NB4 (cell line): ENCODE measurements around the gene TAF15.

Source experiments
- DNase-seq: peaks from one replicate; pipeline ENCODE4 v3.0.0; 2010; ENCODE audit warnings: low read depth
- H3K4me3 ChIP-seq: one replicate; pipeline ENCODE4 v1.5.1; 2011; ENCODE audit warnings: mild to moderate bottlenecking, low read depth, low read length, moderate library complexity
- MYC ChIP-seq: IDR thresholded peaks from 2 replicates; pipeline ENCODE4 v1.6.1; 2011; ENCODE audit warnings: low read depth, low read length
- POLR2A ChIP-seq: IDR thresholded peaks from 2 replicates; pipeline ENCODE4 v1.6.1; 2011; ENCODE audit warnings: mild to moderate bottlenecking; ENCODE audit not compliant: insufficient read length; ENCODE audit errors: extremely low read depth
- TF ChIP-seq, protein P1 (sequence below): IDR thresholded peaks from one replicate; pipeline ENCODE4 v1.5.1; 2012; ENCODE audit warnings: low read depth, low read length
- TF ChIP-seq, protein P2 (sequence below): IDR thresholded peaks from 2 replicates; pipeline ENCODE4 v1.6.1; 2011; ENCODE audit warnings: low read depth, low read length

TAF15 gene

DNA sequence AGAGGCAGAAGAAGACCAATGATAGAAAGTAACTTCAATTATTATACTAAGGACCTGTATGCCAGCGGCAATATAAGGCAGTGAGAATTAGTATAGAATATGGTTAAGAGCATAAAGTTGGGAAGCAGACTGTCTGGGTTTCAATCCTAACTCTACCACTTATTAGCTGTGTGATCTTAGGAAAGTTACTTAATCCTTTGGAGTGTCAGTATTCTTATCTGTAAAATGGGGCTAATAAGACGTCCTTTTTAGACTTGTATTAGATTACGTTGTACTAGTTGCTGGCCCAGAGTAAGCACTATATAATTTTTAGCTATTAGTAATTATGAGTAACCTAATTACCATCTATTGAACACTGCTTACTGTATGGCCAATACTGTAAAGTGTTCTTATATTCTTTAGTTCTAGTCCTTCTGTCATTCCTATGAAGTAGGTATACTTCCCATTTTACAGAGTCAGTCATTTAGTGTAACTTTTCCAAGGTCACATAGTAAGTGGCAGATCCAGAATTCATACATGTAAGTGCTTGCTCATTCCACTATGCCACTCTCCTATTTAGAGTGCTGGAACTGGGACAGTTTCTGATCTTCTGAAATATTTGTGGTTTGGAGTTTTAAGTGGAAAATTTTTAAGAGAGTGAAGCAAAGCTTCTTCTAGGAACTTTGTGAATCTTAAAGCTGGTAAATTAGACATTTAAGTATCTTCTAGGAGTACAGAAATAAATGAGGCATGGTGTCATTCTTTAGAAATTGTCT lies 36.9 kb downstream of the TAF15 start:
- DNase-seq: no peak
- TF ChIP-seq MYC (no peak), POLR2A (no peak)
- TF ChIP-seq, protein P1, sequence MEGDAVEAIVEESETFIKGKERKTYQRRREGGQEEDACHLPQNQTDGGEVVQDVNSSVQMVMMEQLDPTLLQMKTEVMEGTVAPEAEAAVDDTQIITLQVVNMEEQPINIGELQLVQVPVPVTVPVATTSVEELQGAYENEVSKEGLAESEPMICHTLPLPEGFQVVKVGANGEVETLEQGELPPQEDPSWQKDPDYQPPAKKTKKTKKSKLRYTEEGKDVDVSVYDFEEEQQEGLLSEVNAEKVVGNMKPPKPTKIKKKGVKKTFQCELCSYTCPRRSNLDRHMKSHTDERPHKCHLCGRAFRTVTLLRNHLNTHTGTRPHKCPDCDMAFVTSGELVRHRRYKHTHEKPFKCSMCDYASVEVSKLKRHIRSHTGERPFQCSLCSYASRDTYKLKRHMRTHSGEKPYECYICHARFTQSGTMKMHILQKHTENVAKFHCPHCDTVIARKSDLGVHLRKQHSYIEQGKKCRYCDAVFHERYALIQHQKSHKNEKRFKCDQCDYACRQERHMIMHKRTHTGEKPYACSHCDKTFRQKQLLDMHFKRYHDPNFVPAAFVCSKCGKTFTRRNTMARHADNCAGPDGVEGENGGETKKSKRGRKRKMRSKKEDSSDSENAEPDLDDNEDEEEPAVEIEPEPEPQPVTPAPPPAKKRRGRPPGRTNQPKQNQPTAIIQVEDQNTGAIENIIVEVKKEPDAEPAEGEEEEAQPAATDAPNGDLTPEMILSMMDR: no peak
- TF ChIP-seq, protein P2, sequence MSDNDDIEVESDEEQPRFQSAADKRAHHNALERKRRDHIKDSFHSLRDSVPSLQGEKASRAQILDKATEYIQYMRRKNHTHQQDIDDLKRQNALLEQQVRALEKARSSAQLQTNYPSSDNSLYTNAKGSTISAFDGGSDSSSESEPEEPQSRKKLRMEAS: no peak
- H3K4me3 ChIP-seq: no peak overlapping the region

DNA sequence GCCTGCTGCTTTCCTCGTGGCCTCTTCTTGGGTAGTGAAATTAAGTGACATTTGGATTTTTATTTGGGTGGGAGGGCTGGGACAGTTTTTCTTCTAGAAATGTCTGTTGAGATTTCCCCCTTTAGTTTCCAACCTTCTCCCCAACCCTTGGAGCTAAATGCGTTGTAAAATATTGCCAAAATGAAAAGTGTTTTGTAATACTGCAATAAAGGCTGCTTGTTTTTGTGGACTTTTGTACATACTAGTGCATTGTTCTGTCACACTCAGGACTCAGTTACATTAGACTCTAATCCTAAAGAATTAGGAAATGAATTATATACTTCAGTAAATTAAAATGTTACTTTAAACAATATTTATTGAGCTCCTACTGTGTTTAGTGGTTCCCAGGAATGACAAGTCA lies 37.7 kb downstream of the TAF15 start:
- no peak for TF ChIP-seq POLR2A
- DNase-seq: no peak
- H3K4me3 ChIP-seq: no peak overlapping the region

DNA sequence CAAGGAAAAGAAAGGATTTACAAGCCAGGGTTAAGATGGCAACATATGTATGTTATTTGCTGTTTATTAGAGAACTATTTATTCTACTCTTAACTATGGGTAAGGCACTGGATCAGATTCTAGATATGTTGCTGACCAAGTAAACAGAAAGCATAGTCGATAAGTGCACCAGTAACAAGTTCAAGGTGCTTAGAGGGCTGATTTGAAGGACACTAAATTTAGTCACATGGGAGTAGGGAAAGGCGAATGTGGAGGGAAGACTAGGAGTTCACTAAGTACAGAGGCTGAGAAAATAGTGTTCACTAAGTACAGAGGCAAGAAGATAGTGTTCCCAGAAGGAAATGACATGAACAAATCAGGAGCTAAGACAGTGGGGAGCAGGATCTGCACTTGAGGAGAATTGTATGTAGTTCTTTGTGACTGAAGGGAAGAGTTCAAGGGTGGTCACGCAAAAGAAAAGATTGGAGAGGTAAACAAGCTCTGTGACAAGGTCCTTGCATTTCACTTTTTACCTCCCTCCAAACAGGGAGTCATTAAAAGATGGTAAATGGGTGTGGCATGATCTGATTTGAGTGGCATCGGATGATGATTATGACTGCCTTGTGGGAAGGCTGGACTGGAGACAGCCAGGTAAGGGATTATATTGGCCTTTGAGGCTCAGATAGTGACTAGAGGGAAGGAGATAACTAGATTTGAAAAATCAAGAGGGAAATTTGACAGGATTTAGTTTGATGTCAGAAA lies 38.5 kb downstream of the TAF15 start:
- no peak for DNase-seq
- TF ChIP-seq POLR2A: peak; percentile 15
- TF ChIP-seq, protein P1: no peak
- H3K4me3 ChIP-seq: no peak overlapping the region

DNA sequence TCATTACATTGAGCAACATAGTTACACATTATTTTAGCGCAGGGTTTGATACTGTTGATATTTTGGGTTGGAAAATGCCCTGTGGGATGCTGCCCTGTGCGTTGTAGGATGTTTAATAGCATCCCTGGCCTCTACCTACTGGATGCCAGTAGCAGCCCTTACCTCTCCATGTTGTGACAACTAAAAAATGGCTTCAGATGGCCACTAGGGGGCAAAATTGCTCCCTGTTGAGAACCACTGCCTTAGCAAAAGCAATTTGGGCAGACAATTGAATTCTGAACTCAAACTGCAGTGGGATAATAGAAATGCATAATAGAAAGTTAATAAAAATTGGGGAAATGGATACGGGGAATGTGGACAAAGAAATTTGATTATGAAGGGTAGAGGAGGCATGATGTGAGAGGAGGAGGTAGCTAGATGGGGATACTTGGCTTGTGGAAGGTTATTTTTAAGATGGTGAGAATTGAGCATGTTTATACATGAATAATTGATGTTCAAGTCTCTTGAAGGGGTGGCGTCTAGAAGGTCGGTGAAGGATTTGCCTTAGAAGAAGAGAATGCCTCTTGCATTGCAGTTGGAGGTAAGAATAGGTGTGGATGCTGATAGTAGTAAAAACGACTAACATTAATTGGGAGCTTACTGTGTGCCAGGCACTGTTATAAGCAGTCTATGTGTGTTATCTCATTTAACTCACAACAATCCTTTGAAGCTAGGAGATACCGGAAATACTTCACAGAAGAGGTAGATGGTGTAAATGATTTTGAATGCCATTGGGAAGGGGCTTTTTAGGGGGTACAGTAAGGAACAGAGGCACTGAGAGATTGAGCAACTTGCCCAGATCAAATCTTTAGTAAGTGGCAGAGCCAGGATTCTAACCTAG lies 40.4 kb downstream of the TAF15 start:
- TF ChIP-seq MYC (no peak), POLR2A (no peak)
- TF ChIP-seq, protein P1: peak; percentile 85
- TF ChIP-seq, protein P2: no peak
- H3K4me3 ChIP-seq: no peak overlapping the region
- peak; percentile 88 for DNase-seq

DNA sequence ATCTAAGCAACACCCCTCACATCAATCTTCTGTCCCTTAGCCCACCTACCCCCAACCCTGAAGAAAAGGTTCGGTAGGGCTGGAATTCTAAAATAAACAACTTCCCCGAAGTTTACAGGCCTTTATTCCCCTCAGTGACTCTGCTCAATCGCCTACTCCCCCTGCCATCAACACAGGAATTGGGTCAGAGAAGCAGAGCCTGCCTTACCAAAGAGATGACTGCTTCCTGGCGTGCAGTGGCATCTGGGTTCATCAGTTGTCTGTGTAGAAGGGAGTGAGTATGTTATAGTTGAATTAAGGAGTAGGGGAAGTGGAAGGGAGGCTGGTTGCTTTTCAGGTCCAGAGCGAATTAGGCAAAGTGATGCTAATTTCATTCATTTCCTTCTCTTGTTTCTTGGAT lies 46.7 kb downstream of the TAF15 start:
- no peak overlapping the region for H3K4me3 ChIP-seq
- no peak for DNase-seq
- no peak for TF ChIP-seq POLR2A
- no peak for TF ChIP-seq MYC

DNA sequence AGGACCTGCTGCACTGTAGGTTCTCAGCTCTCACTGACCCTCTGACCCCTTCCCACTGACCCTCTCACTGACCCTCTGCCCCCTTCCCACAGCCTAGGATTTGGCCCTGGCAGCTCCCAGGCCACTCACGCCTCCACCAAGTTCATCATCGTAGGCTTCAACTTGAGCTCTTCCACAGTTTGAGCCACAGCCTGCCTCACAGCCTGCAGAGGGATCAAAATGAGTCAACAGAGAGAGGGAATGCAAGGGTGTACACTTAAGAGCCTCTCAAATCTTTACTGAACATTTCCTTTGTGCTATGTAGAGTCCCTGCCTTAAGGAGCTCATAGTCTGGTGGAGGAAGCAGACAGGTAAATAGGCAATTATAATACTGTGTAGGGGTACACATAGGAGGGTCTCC lies 47.3 kb downstream of the TAF15 start:
- TF ChIP-seq, protein P1: no peak
- no peak for TF ChIP-seq POLR2A
- TF ChIP-seq MYC: no peak
- TF ChIP-seq, protein P2: no peak
- H3K4me3 ChIP-seq: no peak overlapping the region
- no peak for DNase-seq
